ENCODE measurements around the gene SAT1.

SAT1 gene

GRCh38 chrX:23783589-23784469, 856 bp downstream of the SAT1 start:
- TF ChIP-seq CTCF (IDR thresholded peaks at IDR 0.05; ENCODE audit: insufficient read depth, low read length, poor library complexity, severe bottlenecking), result no peak
- Histone ChIP-seq H3K36me3 (ENCODE audit: control insufficient read depth, insufficient read depth, low read length) (no peaks in the 10 kb centered on the region), H3K4me3 (replicated peaks; ENCODE audit: low read depth, low read length) (peak overlapping the region; percentile 71), H3K27me3 (replicated peaks; ENCODE audit: control insufficient read depth, insufficient read depth, low read length) (no peaks in the 10 kb centered on the region)
- peak; percentile 25 for DNase-seq (ENCODE audit: extremely low read depth, insufficient read length)

GRCh38 chrX:23784470-23785331, 1.7 kb downstream of the SAT1 start:
- peak overlapping the region; percentile 71 for H3K4me3 ChIP-seq (replicated peaks; ENCODE audit: low read depth, low read length)
- DNase-seq (ENCODE audit: extremely low read depth, insufficient read length), result no peak
- no peaks in the 10 kb centered on the region for H3K36me3 ChIP-seq (ENCODE audit: control insufficient read depth, insufficient read depth, low read length)
- TF ChIP-seq CTCF (IDR thresholded peaks at IDR 0.05; ENCODE audit: insufficient read depth, low read length, poor library complexity, severe bottlenecking), result no peak
- no peaks in the 10 kb centered on the region for H3K27me3 ChIP-seq (replicated peaks; ENCODE audit: control insufficient read depth, insufficient read depth, low read length)

GRCh38 chrX:23785580-23785979, 2.6 kb downstream of the SAT1 start:
- no peaks in the 10 kb centered on the region for H3K27me3 ChIP-seq (replicated peaks; ENCODE audit: control insufficient read depth, insufficient read depth, low read length)
- DNase-seq (ENCODE audit: extremely low read depth, insufficient read length), result no peak
- H3K4me3 ChIP-seq (replicated peaks; ENCODE audit: low read depth, low read length), result no peak overlapping the region
- no peak for TF ChIP-seq CTCF (IDR thresholded peaks at IDR 0.05; ENCODE audit: insufficient read depth, low read length, poor library complexity, severe bottlenecking)
- no peaks in the 10 kb centered on the region for H3K36me3 ChIP-seq (ENCODE audit: control insufficient read depth, insufficient read depth, low read length)

- no peak for TF ChIP-seq CTCF (IDR thresholded peaks at IDR 0.05; ENCODE audit: insufficient read depth, low read length, poor library complexity, severe bottlenecking)
- Histone ChIP-seq H3K36me3 (ENCODE audit: control insufficient read depth, insufficient read depth, low read length) (no peaks in the 10 kb centered on the region), H3K4me3 (replicated peaks; ENCODE audit: low read depth, low read length) (no peak overlapping the region), H3K27me3 (replicated peaks; ENCODE audit: control insufficient read depth, insufficient read depth, low read length) (no peaks in the 10 kb centered on the region)
- DNase-seq (ENCODE audit: extremely low read depth, insufficient read length), result no peak
Measured at GRCh38 chrX:23786268-23786815, 3.4 kb downstream of the SAT1 start.

GRCh38 chrX:23787745-23788118, 4.8 kb downstream of the SAT1 start:
- Histone ChIP-seq H3K27me3 (replicated peaks; ENCODE audit: control insufficient read depth, insufficient read depth, low read length) (no peaks in the 10 kb centered on the region), H3K36me3 (ENCODE audit: control insufficient read depth, insufficient read depth, low read length) (no peaks in the 10 kb centered on the region), H3K4me3 (replicated peaks; ENCODE audit: low read depth, low read length) (no peak overlapping the region)
- TF ChIP-seq CTCF (IDR thresholded peaks at IDR 0.05; ENCODE audit: insufficient read depth, low read length, poor library complexity, severe bottlenecking), result no peak
- DNase-seq (ENCODE audit: extremely low read depth, insufficient read length), result no peak

Measured in GM06990 (cell line).